Measurements from ENCODE around the gene PIGT. TPM values are rescaled to one million over a fixed set of nuclear protein-coding genes. Genes with fewer than 3 reads are reported as not detected.

PIGT gene
- total and polyA plus RNA-seq, 2 of the 4 experiments (the other 2 are of a cell fraction) = 31.2 to 145 TPM

GRCh38 chr20:45433316-45433715, 17.4 kb downstream of the PIGT start:
- H3K56ac ChIP-seq (ENCODE audit: extremely low read depth, insufficient read depth, low read length) = no peak overlapping the region
- H3K14ac ChIP-seq (replicated peaks; ENCODE audit: low read depth, low read length) = no peak overlapping the region
- no peaks in the 10 kb centered on the region for H4K20me1 ChIP-seq (ENCODE audit: insufficient read depth, low read length)
- H3K18ac ChIP-seq (ENCODE audit: low read depth, low read length) = no peak overlapping the region
- no peaks in the 10 kb centered on the region for H3K36me3 ChIP-seq (ENCODE audit: control insufficient read depth, insufficient read depth, low read length)
- no peak overlapping the region for H4K8ac ChIP-seq (ENCODE audit: low read depth in 2 of 2, low read length in 2 of 2)
- no peak overlapping the region for H4K91ac ChIP-seq (ENCODE audit: insufficient read depth, low read depth, low read length)
- no peak overlapping the region for H2AFZ ChIP-seq (replicated peaks; ENCODE audit: low read length, poor library complexity)
- intact Hi-C loops (cut with micrococcal nuclease) (loop anchor here (10.0 kb wide), 1 partner anchor 341 kb away; no protein-coding TSS in a partner anchor), in situ Hi-C loops (cut with MboI; ENCODE audit: low sequenced_read_pairs) (no loop called here), dilution Hi-C loops (cut with HindIII; ENCODE audit: low sequenced_read_pairs, unreplicated experiment) (no loop called here)
- H3K27me3 ChIP-seq (ENCODE audit: control insufficient read depth, insufficient read depth, low read length) = no peaks in the 10 kb centered on the region
- H3K9me1 ChIP-seq (ENCODE audit: insufficient read depth, low read length) = no peaks in the 10 kb centered on the region
- H3K4me2 ChIP-seq (ENCODE audit: low read depth, low read length) = no peak overlapping the region
- no peak overlapping the region for H3K4ac ChIP-seq (ENCODE audit: low read depth, low read length)
- H2BK5ac ChIP-seq (ENCODE audit: low read depth, low read length, poor library complexity, severe bottlenecking) = no peak overlapping the region
- no peak overlapping the region for H2AK5ac ChIP-seq (ENCODE audit: low read depth, low read length)
- no peak overlapping the region for H3K4me3 ChIP-seq (ENCODE audit: insufficient read depth, low read depth, low read length)
- H2BK20ac ChIP-seq (ENCODE audit: low read depth, low read length) = no peak overlapping the region
- ChIA-PET POLR2A (ENCODE audit: unreplicated experiment) (no interaction called here), CTCF (interaction anchor here (0.5 to 1.6 kb wide), 2 partner anchors 37 to 70 kb away, joined by 3 read pairs; partner anchors contain the start of gene SYS1)
- no peak overlapping the region for H2BK15ac ChIP-seq (ENCODE audit: low read depth, low read length)
- no peak overlapping the region for H3K23ac ChIP-seq (ENCODE audit: low read depth, low read length)
- WGBS, 2 experiments (ENCODE audit: extremely low coverage in 2 of 2, insufficient read length in 1 of 2) = 33% methylated on average over 1 of the region's 3 CpGs; no CpG with 5 or more reads in 1 of the 2 experiments
- no peaks in the 10 kb centered on the region for H3K4me1 ChIP-seq (ENCODE audit: control insufficient read depth, insufficient read depth, low read length)
- no peak overlapping the region for H2AK9ac ChIP-seq (replicated peaks; ENCODE audit: low read depth, low read length, poor library complexity)
- H3K27ac ChIP-seq (ENCODE audit: insufficient read depth, low read length) = no peak overlapping the region
- H4K5ac ChIP-seq (ENCODE audit: low read depth, low read length) = no peak overlapping the region
- H3K9me3 ChIP-seq (ENCODE audit: control insufficient read depth, insufficient read depth, low read length) = no peaks in the 10 kb centered on the region
- DNase-seq (peak; percentile 75), ATAC-seq (ENCODE audit: low read depth) (peak; percentile 16)
- BruUV-seq (replicated peaks) = no TSS peak
- H2BK120ac ChIP-seq (ENCODE audit: low read depth, low read length) = no peak overlapping the region
- no peak for TF ChIP-seq CEBPB (IDR thresholded peaks at IDR 0.05; ENCODE audit: low read depth, low read length)
- H3K79me1 ChIP-seq (ENCODE audit: low read depth in 1 of 2, low read length in 2 of 2) = no peaks in the 10 kb centered on the region
- no peak overlapping the region for H3K9ac ChIP-seq (ENCODE audit: low read depth, low read length)

Data from IMR-90 (cell line).